WTC11 (cell line): ENCODE data around the gene COL20A1.

ENCODE experiments used
- ATF2 ChIP-seq: sonication (generic); formaldehyde crosslinking; IDR thresholded peaks from 2 replicates; pipeline ENCODE4 v1.8.1; 2022; ENCODE audit warnings: low read depth, missing genetic modification reagents, borderline replicate concordance
- CREM ChIP-seq: sonication (generic); formaldehyde crosslinking; IDR thresholded peaks from 2 replicates; pipeline ENCODE4 v1.8.1; 2022; ENCODE audit warnings: mild to moderate bottlenecking, missing genetic modification reagents, moderate library complexity
- CTCF ChIP-seq: fragments of 200-600 bp; IDR thresholded peaks from 2 replicates; pipeline ENCODE4 v1.8.0; 2022; ENCODE audit warnings: antibody characterized with exemption
- E2F1 ChIP-seq: sonication (generic); formaldehyde crosslinking; IDR thresholded peaks from 2 replicates; pipeline ENCODE4 v1.8.0; 2022; ENCODE audit warnings: mild to moderate bottlenecking, missing genetic modification reagents
- IRF1 ChIP-seq: sonication (generic); formaldehyde crosslinking; IDR thresholded peaks from 2 replicates; pipeline ENCODE4 v1.8.0; 2023; ENCODE audit warnings: missing genetic modification reagents
- JUN ChIP-seq: sonication (generic); formaldehyde crosslinking; IDR thresholded peaks from 2 replicates; pipeline ENCODE4 v1.8.0; 2023; ENCODE audit warnings: mild to moderate bottlenecking, missing genetic modification reagents
- MAX ChIP-seq: sonication (generic); formaldehyde crosslinking; IDR thresholded peaks from 2 replicates; pipeline ENCODE4 v1.8.0; 2022; ENCODE audit warnings: mild to moderate bottlenecking, missing genetic modification reagents
- MXD4 ChIP-seq: fragments of 250-450 bp; sonication (Bioruptor Pico); IDR thresholded peaks from 2 replicates; pipeline ENCODE4 v1.8.0; 2021; ENCODE audit warnings: mild to moderate bottlenecking, moderate library complexity, borderline replicate concordance
- NR2C2 ChIP-seq: sonication (generic); formaldehyde crosslinking; IDR thresholded peaks from 2 replicates; pipeline ENCODE4 v1.8.0; 2022; ENCODE audit warnings: mild to moderate bottlenecking, missing genetic modification reagents
- STAT6 ChIP-seq: sonication (generic); formaldehyde crosslinking; conservative IDR thresholded peaks from 2 replicates; pipeline ENCODE4 v1.8.1; 2023; ENCODE audit warnings: mild to moderate bottlenecking, low read depth, missing genetic modification reagents, moderate library complexity
- ZBTB21 ChIP-seq: sonication (generic); formaldehyde crosslinking; IDR thresholded peaks from 2 replicates; pipeline ENCODE4 v1.8.1; 2023; ENCODE audit warnings: mild to moderate bottlenecking, missing genetic modification reagents, borderline replicate concordance
- ZNF416 ChIP-seq: fragments of 250-450 bp; sonication (Bioruptor Pico); IDR thresholded peaks from 2 replicates; pipeline ENCODE4 v1.9.0; 2021; ENCODE audit warnings: mild to moderate bottlenecking, inconsistent platforms

- TF ChIP-seq CTCF = no peak
- no peak for TF ChIP-seq IRF1 (CRISPR knock-in tag)
- TF ChIP-seq ATF2 (CRISPR knock-in tag) = no peak
- TF ChIP-seq CREM (CRISPR knock-in tag) = no peak
- no peak for TF ChIP-seq ZBTB21
- no peak for TF ChIP-seq MAX
- no peak for TF ChIP-seq E2F1
- no peak for TF ChIP-seq ZNF416 (CRISPR knock-in tag)
- TF ChIP-seq NR2C2 (CRISPR knock-in tag) = no peak
- TF ChIP-seq JUN (CRISPR knock-in tag) = no peak
- no peak for TF ChIP-seq MXD4 (CRISPR knock-in tag)
- no peak for TF ChIP-seq STAT6 (CRISPR knock-in tag)
Measured at GRCh38 chr20:63351811-63352591, 59.0 kb downstream of the COL20A1 start.
